ENCODE measurements around the gene GAS5. TPM values are rescaled to one million over a fixed set of nuclear protein-coding genes. Genes with fewer than 3 reads are reported as not detected.

GAS5 gene
- total RNA-seq, 1 experiment from 2014 or later, result 503 TPM

- BruUV-seq (replicated peaks), result no TSS peak
- Histone ChIP-seq H3K36me3 (ENCODE audit: insufficient read depth, low read length, poor library complexity, severe bottlenecking) (peaks cover 16% of the 10 kb centered on the region), H3K27ac (ENCODE audit: low read depth, low read length, poor library complexity, severe bottlenecking) (no peak overlapping the region), H3K4me3 (ENCODE audit: low read depth, low read length, poor library complexity, severe bottlenecking) (no peak overlapping the region), H3K9me3 (ENCODE audit: low read depth, low read length, poor library complexity, severe bottlenecking) (no peaks in the 10 kb centered on the region), H3K27me3 (replicated peaks; ENCODE audit: insufficient read depth, low read depth, low read length, poor library complexity) (no peaks in the 10 kb centered on the region), H3K4me1 (ENCODE audit: insufficient read depth, low read length, poor library complexity, severe bottlenecking) (no peaks in the 10 kb centered on the region)
- ChIA-PET CTCF (no interaction called here), POLR2A (ENCODE audit: low non-redundant PET) (no interaction called here)
- DNase-seq (ENCODE audit: low spot score), result no peak
- intact Hi-C loops (cut with micrococcal nuclease; ENCODE audit: unreplicated experiment), result no loop called here
- TF ChIP-seq EZH2 (IDR thresholded peaks at IDR 0.05; ENCODE audit: borderline replicate concordance, low read depth, low read length, poor library complexity, severe bottlenecking) (no peak), CTCF (conservative IDR thresholded peaks at IDR 0.05; ENCODE audit: low read depth, low read length) (no peak)
Measured at GRCh38 chr1:173888749-173889148, 21.0 kb upstream of the GAS5 start.

- Histone ChIP-seq H3K4me3 (ENCODE audit: low read depth, low read length, poor library complexity, severe bottlenecking) (no peak overlapping the region), H3K36me3 (ENCODE audit: insufficient read depth, low read length, poor library complexity, severe bottlenecking) (peaks cover 16% of the 10 kb centered on the region), H3K9me3 (ENCODE audit: low read depth, low read length, poor library complexity, severe bottlenecking) (no peaks in the 10 kb centered on the region), H3K27me3 (replicated peaks; ENCODE audit: insufficient read depth, low read depth, low read length, poor library complexity) (no peaks in the 10 kb centered on the region), H3K27ac (ENCODE audit: low read depth, low read length, poor library complexity, severe bottlenecking) (no peak overlapping the region), H3K4me1 (ENCODE audit: insufficient read depth, low read length, poor library complexity, severe bottlenecking) (no peaks in the 10 kb centered on the region)
- CTCF ChIA-PET, result no interaction called here
- POLR2A ChIA-PET (ENCODE audit: low non-redundant PET), result no interaction called here
- intact Hi-C loops (cut with micrococcal nuclease; ENCODE audit: unreplicated experiment), result no loop called here
- no TSS peak for BruUV-seq (replicated peaks)
- TF ChIP-seq CTCF (conservative IDR thresholded peaks at IDR 0.05; ENCODE audit: low read depth, low read length) (no peak), EZH2 (IDR thresholded peaks at IDR 0.05; ENCODE audit: borderline replicate concordance, low read depth, low read length, poor library complexity, severe bottlenecking) (no peak)
- no peak for DNase-seq (ENCODE audit: low spot score)
Measured at GRCh38 chr1:173887627-173888026, 19.8 kb upstream of the GAS5 start.

- Histone ChIP-seq H3K4me1 (ENCODE audit: insufficient read depth, low read length, poor library complexity, severe bottlenecking) (no peaks in the 10 kb centered on the region), H3K27ac (ENCODE audit: low read depth, low read length, poor library complexity, severe bottlenecking) (no peak overlapping the region), H3K4me3 (ENCODE audit: low read depth, low read length, poor library complexity, severe bottlenecking) (no peak overlapping the region), H3K27me3 (replicated peaks; ENCODE audit: insufficient read depth, low read depth, low read length, poor library complexity) (no peaks in the 10 kb centered on the region), H3K9me3 (ENCODE audit: low read depth, low read length, poor library complexity, severe bottlenecking) (no peaks in the 10 kb centered on the region), H3K36me3 (ENCODE audit: insufficient read depth, low read length, poor library complexity, severe bottlenecking) (peaks cover 16% of the 10 kb centered on the region)
- no peak for DNase-seq (ENCODE audit: low spot score)
- BruUV-seq (replicated peaks), result no TSS peak
- ChIA-PET CTCF (no interaction called here), POLR2A (ENCODE audit: low non-redundant PET) (no interaction called here)
- intact Hi-C loops (cut with micrococcal nuclease; ENCODE audit: unreplicated experiment), result no loop called here
- TF ChIP-seq EZH2 (IDR thresholded peaks at IDR 0.05; ENCODE audit: borderline replicate concordance, low read depth, low read length, poor library complexity, severe bottlenecking), result no peak
- TF ChIP-seq CTCF (conservative IDR thresholded peaks at IDR 0.05; ENCODE audit: low read depth, low read length), result no peak
Measured at GRCh38 chr1:173886746-173887611, 19.2 kb upstream of the GAS5 start.
